Sigmoid colon (tissue), 7 donors: Measurements from ENCODE around the gene MED17. TPM values are rescaled to one million over a fixed set of nuclear protein-coding genes. Genes with fewer than 3 reads are reported as not detected.

Source experiments
- DNase-seq: peaks from one replicate; pipeline ENCODE4 v3.0.0-alpha.2; 2019
- H3K27ac ChIP-seq, 4 donors: fragments of 200-600 bp; sonication (generic); one replicate each; pipeline ENCODE4 v1.5.1; 2016 to 2019; ENCODE audit warnings: mild to moderate bottlenecking in 1 of 4
- H3K27me3 ChIP-seq, 3 donors: fragments of 200-600 bp; sonication (generic); one replicate each; pipeline ENCODE4 v1.5.1; 2019; ENCODE audit warnings: mild to moderate bottlenecking in 1 of 3
- H3K36me3 ChIP-seq, 4 donors: fragments of 200-600 bp; sonication (generic); one replicate each; pipeline ENCODE4 v1.5.1; 2016 to 2019
- H3K4me1 ChIP-seq, 4 donors: fragments of 200-600 bp; sonication (generic); one replicate each; pipeline ENCODE4 v1.5.1; 2017 to 2019
- H3K4me3 ChIP-seq, 4 donors: fragments of 200-600 bp; sonication (generic); one replicate each; pipeline ENCODE4 v1.5.1; 2017 to 2019; ENCODE audit warnings: mild to moderate bottlenecking in 2 of 4, moderate library complexity in 1 of 4
- H3K9me3 ChIP-seq, 4 donors: fragments of 200-600 bp in 3 of 4; sonication (generic) in 3 of 4; one replicate each; pipeline versions ENCODE4 v1.5.1 to v1.6.1; 2013 to 2019
- EP300 ChIP-seq, 4 donors: sonication (generic); formaldehyde crosslinking; IDR thresholded peaks; one replicate each; pipeline ENCODE4 v1.6.1; 2017; ENCODE audit warnings: antibody characterized with exemption in 4 of 4
- POLR2A ChIP-seq, 2 donors: fragments of 450-650 bp; IDR thresholded peaks; one replicate each; pipeline ENCODE4 v1.6.1; 2016; ENCODE audit warnings: antibody characterized with exemption in 2 of 2, mild to moderate bottlenecking in 2 of 2, moderate library complexity in 2 of 2
- POLR2AphosphoS5 ChIP-seq, 4 donors: sonication (generic); formaldehyde crosslinking; IDR thresholded peaks; one replicate each; pipeline ENCODE4 v1.6.1; 2017; ENCODE audit warnings: antibody characterized with exemption in 4 of 4
- WGBS, 2 donors: extraction: QIAGEN DNeasy Blood & Tissue Kit; methylation state at CpG; one replicate each; pipeline ENCODE4 v1.1.7; 2013; 5-methylcytosine and 5-hydroxymethylcytosine counted together
- intact Hi-C: fragments of 100-400 bp; cut with DNase I; formaldehyde crosslinking; loops from one replicate; pipeline ENCODE4 v1.15.1; 2023
- polyA plus RNA-seq, 3 donors: library from polyadenylated mRNA; stranded (reverse); fragments of 200-250 nt; gene quantifications; one replicate each; pipeline ENCODE4 v1.2.3, GENCODE V29; 2013
- total RNA-seq, 4 donors: library from RNA; depleted of rRNA; stranded (reverse); fragments of >200 nt; gene quantifications; one replicate each; pipeline ENCODE4 v1.1.0, GENCODE V29; 2016
- TF ChIP-seq, protein P1 (sequence below), 4 experiments: fragments of 450-650 bp in 3 of 4; fragments of 200-600 bp in 1 of 4; IDR thresholded peaks; one replicate each; pipeline ENCODE4 v1.5.1; 2016 to 2019; ENCODE audit warnings: antibody characterized with exemption in 4 of 4, mild to moderate bottlenecking in 3 of 4, moderate library complexity in 2 of 4
- donor health status: healthy with polysubstance abuse.
- donor health status: Bipolar disorder and iron deficiency.
- donor health status: healthy.

MED17 gene
- total and polyA plus RNA-seq, 7 donors: 7.2 to 28.9 (median 19.9) TPM

DNA sequence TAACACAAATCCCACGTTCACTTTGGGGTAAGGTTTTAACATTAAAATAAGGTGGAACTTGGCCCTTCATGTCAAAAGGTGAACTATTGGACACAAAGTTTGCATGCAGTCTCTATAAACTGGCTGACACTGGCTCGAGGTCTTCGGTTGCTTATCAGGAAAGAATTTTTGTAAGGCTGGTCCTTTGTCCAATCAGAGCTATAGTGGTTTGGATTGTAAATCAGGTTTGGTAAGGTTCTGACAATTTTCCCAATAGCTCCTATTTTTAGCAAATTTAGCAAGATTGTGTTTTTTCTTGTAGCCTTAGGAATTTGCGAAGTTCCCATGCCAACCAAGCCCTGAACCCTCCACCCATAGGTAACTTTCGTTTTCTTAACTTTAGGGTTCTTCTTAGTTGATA lies 17.6 kb upstream of the MED17 start:
- Histone ChIP-seq H3K27ac (no peak overlapping the region), H3K4me3 (no peak overlapping the region), H3K27me3 (no peaks in the 10 kb centered on the region), H3K36me3 (peaks cover 0 to 37% (median 4%) of the 10 kb centered on the region in 4 donors), H3K4me1 (no peaks in the 10 kb centered on the region), H3K9me3 (no peaks in the 10 kb centered on the region)
- intact Hi-C loops: no loop called here
- no peak for DNase-seq
- WGBS, 2 donors: 81 to 92% methylated on average over 5 of the region's 5 CpGs
- no peak for TF ChIP-seq POLR2A (IDR thresholded peaks at IDR 0.05)
- TF ChIP-seq, protein P1, sequence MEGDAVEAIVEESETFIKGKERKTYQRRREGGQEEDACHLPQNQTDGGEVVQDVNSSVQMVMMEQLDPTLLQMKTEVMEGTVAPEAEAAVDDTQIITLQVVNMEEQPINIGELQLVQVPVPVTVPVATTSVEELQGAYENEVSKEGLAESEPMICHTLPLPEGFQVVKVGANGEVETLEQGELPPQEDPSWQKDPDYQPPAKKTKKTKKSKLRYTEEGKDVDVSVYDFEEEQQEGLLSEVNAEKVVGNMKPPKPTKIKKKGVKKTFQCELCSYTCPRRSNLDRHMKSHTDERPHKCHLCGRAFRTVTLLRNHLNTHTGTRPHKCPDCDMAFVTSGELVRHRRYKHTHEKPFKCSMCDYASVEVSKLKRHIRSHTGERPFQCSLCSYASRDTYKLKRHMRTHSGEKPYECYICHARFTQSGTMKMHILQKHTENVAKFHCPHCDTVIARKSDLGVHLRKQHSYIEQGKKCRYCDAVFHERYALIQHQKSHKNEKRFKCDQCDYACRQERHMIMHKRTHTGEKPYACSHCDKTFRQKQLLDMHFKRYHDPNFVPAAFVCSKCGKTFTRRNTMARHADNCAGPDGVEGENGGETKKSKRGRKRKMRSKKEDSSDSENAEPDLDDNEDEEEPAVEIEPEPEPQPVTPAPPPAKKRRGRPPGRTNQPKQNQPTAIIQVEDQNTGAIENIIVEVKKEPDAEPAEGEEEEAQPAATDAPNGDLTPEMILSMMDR (IDR thresholded peaks at IDR 0.05): no peak
- TF ChIP-seq EP300 (IDR thresholded peaks at IDR 0.05): no peak
- TF ChIP-seq POLR2AphosphoS5 (IDR thresholded peaks at IDR 0.05): no peak

DNA sequence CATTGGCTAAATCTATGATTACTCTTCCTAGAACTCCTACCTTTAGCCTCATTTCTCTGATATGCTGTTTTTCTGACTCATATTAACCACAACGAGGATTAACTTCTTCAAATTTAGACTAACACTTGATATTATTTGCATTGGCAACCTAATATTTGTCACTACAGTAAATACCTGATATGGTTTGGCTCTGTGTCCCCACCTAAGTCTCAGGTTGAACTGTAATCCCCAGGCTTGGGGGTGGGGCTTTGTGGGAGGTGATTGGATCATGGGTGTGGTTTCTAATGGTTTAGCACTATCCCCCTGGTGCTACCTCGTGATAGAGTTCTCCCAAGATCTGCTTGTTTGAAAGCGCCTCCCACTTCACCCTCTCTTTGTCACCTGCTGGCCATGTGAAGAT lies 17.1 kb upstream of the MED17 start:
- DNase-seq: no peak
- no peaks in the 10 kb centered on the region for H3K4me1 ChIP-seq
- intact Hi-C loops: no loop called here
- no peaks in the 10 kb centered on the region for H3K27me3 ChIP-seq
- no peak overlapping the region for H3K27ac ChIP-seq
- no peak overlapping the region for H3K4me3 ChIP-seq
- TF ChIP-seq POLR2AphosphoS5 (IDR thresholded peaks at IDR 0.05): no peak
- TF ChIP-seq EP300 (IDR thresholded peaks at IDR 0.05): no peak
- TF ChIP-seq POLR2A (IDR thresholded peaks at IDR 0.05): no peak
- TF ChIP-seq, protein P1 (IDR thresholded peaks at IDR 0.05): no peak
- 91% methylated on average over 3 of the region's 3 CpGs for WGBS, 2 donors
- H3K36me3 ChIP-seq: peaks cover 0 to 32% (median 3%) of the 10 kb centered on the region in 4 donors
- no peaks in the 10 kb centered on the region for H3K9me3 ChIP-seq

- Histone ChIP-seq H3K27me3 (no peaks in the 10 kb centered on the region), H3K27ac (no peak overlapping the region), H3K9me3 (no peaks in the 10 kb centered on the region), H3K36me3 (peaks cover 0 to 3% (median 0%) of the 10 kb centered on the region in 4 donors), H3K4me1 (no peaks in the 10 kb centered on the region), H3K4me3 (no peak overlapping the region)
- 27 to 53% methylated on average over 1 of the region's 1 CpG for WGBS, 2 donors
- intact Hi-C loops: no loop called here
- TF ChIP-seq, protein P1 (IDR thresholded peaks at IDR 0.05): no peak
- DNase-seq: no peak
Measured at GRCh38 chr11:93770160-93770559, 13.9 kb upstream of the MED17 start.

DNA sequence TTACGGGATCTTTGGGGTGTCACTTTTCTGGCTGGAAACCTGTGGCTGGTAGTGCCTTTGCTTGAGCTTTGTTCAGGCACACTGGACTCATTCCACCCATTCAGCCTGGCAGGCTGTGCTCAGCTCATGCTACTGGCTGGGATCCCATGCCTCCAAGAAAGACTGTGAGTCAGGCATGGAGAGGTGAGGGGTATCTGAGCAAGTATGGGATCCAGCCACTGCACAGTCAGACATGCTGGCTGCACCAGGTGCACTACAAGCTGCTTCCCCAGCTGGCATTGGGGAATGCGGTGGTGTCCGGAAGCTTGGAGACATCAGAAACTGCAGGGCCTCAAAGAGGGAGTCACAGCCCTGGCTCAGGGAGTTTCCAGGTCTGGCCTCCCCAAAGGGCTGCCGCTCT lies 12.0 kb upstream of the MED17 start:
- 96 to 98% methylated on average over 4 of the region's 4 CpGs for WGBS, 2 donors
- DNase-seq: no peak
- Histone ChIP-seq H3K4me1 (no peaks in the 10 kb centered on the region), H3K27me3 (no peaks in the 10 kb centered on the region), H3K9me3 (no peaks in the 10 kb centered on the region), H3K36me3 (no peaks in the 10 kb centered on the region), H3K4me3 (no peak overlapping the region), H3K27ac (no peak overlapping the region)
- intact Hi-C loops: no loop called here
- TF ChIP-seq, protein P1 (IDR thresholded peaks at IDR 0.05): no peak

DNA sequence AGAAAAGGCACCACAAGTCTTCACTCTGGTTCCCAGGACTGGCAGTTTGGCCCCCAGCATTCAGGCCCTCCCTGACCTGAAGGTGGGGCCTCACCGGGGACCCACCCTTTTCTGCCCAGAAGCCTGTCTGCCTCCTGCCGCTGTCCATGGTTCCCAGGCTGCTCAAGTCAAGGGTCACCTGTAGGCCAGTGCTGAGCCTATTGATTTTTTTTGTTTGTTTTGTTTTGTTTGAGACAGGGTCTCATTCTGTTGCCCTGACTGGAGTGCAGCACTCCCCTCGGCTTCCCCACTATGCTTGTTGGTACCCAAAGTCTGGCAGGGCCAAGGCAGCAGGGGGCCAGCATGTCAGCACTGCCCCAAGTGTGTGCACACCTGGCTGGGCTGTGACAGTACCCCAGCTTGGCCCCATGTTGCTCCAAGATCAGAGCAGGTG lies 11.0 kb upstream of the MED17 start:
- H3K4me3 ChIP-seq: no peak overlapping the region
- TF ChIP-seq POLR2AphosphoS5 (IDR thresholded peaks at IDR 0.05): no peak
- no peak for TF ChIP-seq POLR2A (IDR thresholded peaks at IDR 0.05)
- TF ChIP-seq EP300 (IDR thresholded peaks at IDR 0.05): no peak
- TF ChIP-seq, protein P1 (IDR thresholded peaks at IDR 0.05): no peak
- no peak overlapping the region for H3K27ac ChIP-seq
- DNase-seq: no peak
- H3K27me3 ChIP-seq: no peaks in the 10 kb centered on the region
- H3K36me3 ChIP-seq: no peaks in the 10 kb centered on the region
- intact Hi-C loops: no loop called here
- no peaks in the 10 kb centered on the region for H3K9me3 ChIP-seq
- H3K4me1 ChIP-seq: no peaks in the 10 kb centered on the region
- 96 to 98% methylated on average over 3 of the region's 3 CpGs for WGBS, 2 donors
